Testis (tissue), 3 donors: ENCODE data around the gene ARHGEF7. TPM values are rescaled to one million over a fixed set of nuclear protein-coding genes. Genes with fewer than 3 reads are reported as not detected.

Source experiments
- DNase-seq: peaks from one replicate; pipeline ENCODE4 v3.0.0-alpha.2; 2019
- H3K27ac ChIP-seq, 2 donors: fragments of 200-600 bp; sonication (generic); one replicate each; pipeline ENCODE4 v1.5.1; 2019
- H3K27me3 ChIP-seq: fragments of 200-600 bp; sonication (generic); one replicate; pipeline ENCODE4 v1.5.1; 2019
- H3K36me3 ChIP-seq: fragments of 200-600 bp; sonication (generic); one replicate; pipeline ENCODE4 v1.5.1; 2017; ENCODE audit warnings: low read depth; ENCODE audit errors: missing control alignments
- H3K4me1 ChIP-seq: fragments of 200-600 bp; sonication (generic); one replicate; pipeline ENCODE4 v1.5.1; 2019
- H3K4me3 ChIP-seq, 2 donors: fragments of 200-600 bp; sonication (generic); one replicate each; pipeline ENCODE4 v1.5.1; 2017 to 2019
- H3K9me3 ChIP-seq: fragments of 200-600 bp; sonication (generic); one replicate; pipeline ENCODE4 v1.5.1; 2017
- CTCF ChIP-seq, 3 experiments: fragments of 450-650 bp in 2 of 3; fragments of 200-600 bp in 1 of 3; sonication (generic) in 1 of 3; IDR thresholded peaks; one replicate each; pipeline ENCODE4 v1.5.1; 2016 to 2019; ENCODE audit warnings: antibody characterized with exemption in 3 of 3, mild to moderate bottlenecking in 2 of 3, moderate library complexity in 1 of 3
- POLR2A ChIP-seq: fragments of 450-650 bp; IDR thresholded peaks from one replicate; pipeline ENCODE4 v1.6.1; 2017; ENCODE audit warnings: antibody characterized with exemption, mild to moderate bottlenecking, moderate library complexity
- WGBS, 2 donors: methylation state at CpG; one replicate each; pipeline ENCODE4 v1.1.5; 2018; 5-methylcytosine and 5-hydroxymethylcytosine counted together
- intact Hi-C: fragments of 100-400 bp; cut with DNase I; formaldehyde crosslinking; loops from one replicate; pipeline ENCODE4 v1.15.1; 2023; ENCODE audit warnings: low total_unique reads
- polyA plus RNA-seq: library from polyadenylated mRNA; stranded (reverse); fragments of 350-450 nt; fragmentation: Illumina TruSeq; extraction: RNeasy Lipid Tissue Mini Kit (QIAGEN cat#74804); gene quantifications from one replicate; pipeline ENCODE4 v1.2.3, GENCODE V29; 2014; ENCODE audit warnings: low read depth, low replicate concordance; ENCODE audit not compliant: insufficient read depth
- total RNA-seq, 2 donors: library from RNA; depleted of rRNA; stranded (reverse); fragments of >200 nt; gene quantifications; one replicate each; pipeline ENCODE4 v1.2.3, GENCODE V29; 2016

ARHGEF7 gene
- total and polyA plus RNA-seq, 3 donors from 2014 or later, result 73.6 to 136 (median 118) TPM

DNA sequence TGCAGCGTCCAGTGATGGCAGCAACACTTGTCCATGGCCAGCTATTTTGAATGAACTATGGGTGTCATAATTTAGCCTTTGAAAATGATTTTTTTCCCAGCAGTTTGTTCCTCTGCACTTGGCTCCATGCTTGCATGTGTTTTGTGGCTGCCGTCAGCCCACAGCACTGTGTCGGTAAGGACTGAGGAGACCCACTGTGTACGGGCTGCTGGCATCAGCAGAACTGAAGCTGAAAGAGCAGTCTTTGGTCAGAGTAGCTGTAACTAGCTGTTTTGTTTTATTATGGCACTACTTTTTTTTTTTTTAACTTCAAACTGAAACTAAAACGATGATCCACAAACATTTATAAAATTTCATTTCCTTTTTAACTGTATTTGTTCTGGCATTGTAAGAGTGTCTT is 155.0 kb downstream of the ARHGEF7 start:
- Histone ChIP-seq H3K9me3 (no peaks in the 10 kb centered on the region), H3K27ac (peak overlapping the region in 1 of 2 donors; percentile 23), H3K36me3 (no peaks in the 10 kb centered on the region), H3K27me3 (no peaks in the 10 kb centered on the region), H3K4me1 (no peaks in the 10 kb centered on the region), H3K4me3 (no peak overlapping the region)
- WGBS, 2 donors, result 53 to 60% methylated on average over 5 of the region's 5 CpGs
- intact Hi-C loops, result no loop called here
- no peak for DNase-seq
- TF ChIP-seq CTCF (IDR thresholded peaks at IDR 0.05) (no peak), POLR2A (no peak)

GRCh38 chr13:111270765-111271698 is 155.9 kb downstream of the ARHGEF7 start:
- H3K9me3 ChIP-seq, result no peaks in the 10 kb centered on the region
- intact Hi-C loops, result no loop called here
- H3K36me3 ChIP-seq, result no peaks in the 10 kb centered on the region
- WGBS, 2 donors, result 87 to 88% methylated on average over 13 to 20 of the region's 20 CpGs
- no peaks in the 10 kb centered on the region for H3K4me1 ChIP-seq
- DNase-seq, result no peak
- no peaks in the 10 kb centered on the region for H3K27me3 ChIP-seq
- no peak overlapping the region for H3K4me3 ChIP-seq
- H3K27ac ChIP-seq, result no peak overlapping the region
- TF ChIP-seq POLR2A (no peak), CTCF (IDR thresholded peaks at IDR 0.05) (no peak)

- DNase-seq, result no peak
- H3K9me3 ChIP-seq, result no peaks in the 10 kb centered on the region
- no peaks in the 10 kb centered on the region for H3K36me3 ChIP-seq
- TF ChIP-seq POLR2A (no peak), CTCF (IDR thresholded peaks at IDR 0.05) (no peak)
- no peaks in the 10 kb centered on the region for H3K4me1 ChIP-seq
- H3K27me3 ChIP-seq, result no peaks in the 10 kb centered on the region
- intact Hi-C loops, result no loop called here
- no peak overlapping the region for H3K4me3 ChIP-seq
- 70 to 72% methylated on average over 7 of the region's 7 CpGs for WGBS, 2 donors
- no peak overlapping the region for H3K27ac ChIP-seq
Observed at GRCh38 chr13:111272117-111272516, 157.0 kb downstream of the ARHGEF7 start.

- Histone ChIP-seq H3K36me3 (no peaks in the 10 kb centered on the region), H3K4me3 (no peak overlapping the region), H3K27me3 (no peaks in the 10 kb centered on the region), H3K27ac (no peak overlapping the region), H3K9me3 (no peaks in the 10 kb centered on the region), H3K4me1 (no peaks in the 10 kb centered on the region)
- no peak for DNase-seq
- intact Hi-C loops, result no loop called here
- WGBS, 2 donors, result 89 to 96% methylated on average over 10 of the region's 10 CpGs
- no peak for TF ChIP-seq CTCF (IDR thresholded peaks at IDR 0.05)
- TF ChIP-seq POLR2A, result no peak
Observed at GRCh38 chr13:111275382-111275781, 160.3 kb downstream of the ARHGEF7 start.
